OCI-LY7 (cell line): ENCODE data around the gene TTLL10. TPM values are rescaled to one million over a fixed set of nuclear protein-coding genes. Genes with fewer than 3 reads are reported as not detected.

Source experiments
- BruUV-seq: library from RNA; stranded (reverse); fragments of 400-500 nt; replicated peaks from 2 replicates; lab custom pipeline; 2021; lab: Mats Ljungman, UMichigan
- CTCF ChIA-PET: fragments of 300-600 bp; sonication (Branson Sonifier 250); formaldehyde crosslinking; loops from one replicate; lab custom pipeline; 2022; ENCODE audit warnings: antibody characterized with exemption; ENCODE audit not compliant: unreplicated experiment; lab: Charles Lee
- POLR2A ChIA-PET: fragments of 300-600 bp; sonication (Branson Sonifier 250); formaldehyde crosslinking; loops from one replicate; lab custom pipeline; 2022; ENCODE audit warnings: antibody characterized with exemption; lab: Charles Lee
- DNase-seq: peaks from one replicate; pipeline ENCODE4 v3.0.0-alpha.2; 2015; ENCODE audit warnings: low spot score
- H2AFZ ChIP-seq: fragments of 200-600 bp; sonication (generic), shearing (Covaris generic); 2 replicates; pipeline ENCODE4 v1.6.1; 2014; ENCODE audit warnings: mild to moderate bottlenecking, antibody characterized with exemption, low read length, moderate library complexity
- H3K27ac ChIP-seq: fragments of 200-600 bp; sonication (generic); 2 replicates; pipeline ENCODE4 v1.5.1; 2014; ENCODE audit warnings: mixed run types, low read depth, mild to moderate bottlenecking, moderate library complexity, low read length, inconsistent platforms; ENCODE audit not compliant: poor library complexity, severe bottlenecking
- H3K36me3 ChIP-seq: fragments of 200-600 bp; sonication (generic); 2 replicates; pipeline ENCODE4 v1.6.1; 2014; ENCODE audit warnings: mild to moderate bottlenecking, antibody characterized with exemption, low read length, moderate library complexity, mixed read lengths; ENCODE audit not compliant: insufficient read depth
- H3K4me1 ChIP-seq: fragments of 200-600 bp; sonication (generic); 2 replicates; pipeline ENCODE4 v1.5.1; 2014; ENCODE audit warnings: mild to moderate bottlenecking, low read length; ENCODE audit not compliant: insufficient read depth, poor library complexity, severe bottlenecking
- H3K4me2 ChIP-seq: fragments of 200-600 bp; sonication (generic); 2 replicates; pipeline ENCODE4 v1.6.1; 2014; ENCODE audit warnings: mild to moderate bottlenecking, low read length
- H3K4me3 ChIP-seq: fragments of 200-600 bp; sonication (generic); 2 replicates; pipeline ENCODE4 v1.5.1; 2014; ENCODE audit warnings: mild to moderate bottlenecking, low read depth, low read length; ENCODE audit not compliant: poor library complexity, severe bottlenecking
- H3K79me2 ChIP-seq: fragments of 200-600 bp; sonication (generic); 2 replicates; pipeline ENCODE4 v1.6.1; 2016; ENCODE audit warnings: low read depth, mild to moderate bottlenecking, low read length, moderate library complexity, mixed read lengths; ENCODE audit not compliant: insufficient read depth
- H3K9me2 ChIP-seq: fragments of 200-600 bp; sonication (generic); 2 replicates; pipeline ENCODE4 v1.6.1; 2016; ENCODE audit warnings: mild to moderate bottlenecking, low read length, mixed read lengths; ENCODE audit not compliant: insufficient read depth
- H3K9me3 ChIP-seq: fragments of 200-600 bp; sonication (generic); 2 replicates; pipeline ENCODE4 v1.6.1; 2014; ENCODE audit warnings: mild to moderate bottlenecking, mixed run types, low read length, mixed read lengths
- H4K20me1 ChIP-seq: fragments of 200-600 bp; sonication (generic); 2 replicates; pipeline ENCODE4 v1.6.1; 2014; ENCODE audit warnings: mild to moderate bottlenecking, antibody characterized with exemption, low read length, moderate library complexity, mixed read lengths; ENCODE audit not compliant: insufficient read depth
- CTCF ChIP-seq: fragments of 200-600 bp; sonication (generic); conservative IDR thresholded peaks from 2 replicates; pipeline ENCODE4 v1.5.1; 2014; ENCODE audit warnings: mild to moderate bottlenecking, antibody characterized with exemption, low read length, moderate library complexity, mixed read lengths
- EZH2phosphoT487 ChIP-seq: fragments of 200-600 bp; sonication (generic); IDR thresholded peaks from 2 replicates; pipeline ENCODE4 v1.6.1; 2018; ENCODE audit warnings: low read depth, borderline replicate concordance, mild to moderate bottlenecking, mixed run types, antibody characterized with exemption, low read length, moderate library complexity, mixed read lengths
- intact Hi-C: fragments of 100-400 bp; cut with micrococcal nuclease; formaldehyde crosslinking; loops from one replicate; pipeline ENCODE4 v1.10.0; 2022; ENCODE audit not compliant: unreplicated experiment
- total RNA-seq, 2 experiments: library from RNA; depleted of rRNA in 1 of 2; stranded (reverse); fragments of >200 nt in 1 of 2; shearing (Covaris generic) in 1 of 2; gene quantifications; 2 replicates each; pipeline ENCODE4 v1.2.3, GENCODE V29; 2014 to 2022

TTLL10 gene
- total RNA-seq, 2 experiments from 2014 or later, result not detected

- Histone ChIP-seq H4K20me1 (no peaks in the 10 kb centered on the region), H3K9me2 (no peaks in the 10 kb centered on the region), H3K36me3 (no peaks in the 10 kb centered on the region), H3K79me2 (no peaks in the 10 kb centered on the region), H3K4me1 (no peaks in the 10 kb centered on the region), H2AFZ (no peak overlapping the region), H3K9me3 (no peaks in the 10 kb centered on the region), H3K4me3 (no peak overlapping the region), H3K4me2 (no peak overlapping the region), H3K27ac (no peak overlapping the region)
- no peak for DNase-seq
- BruUV-seq, result no TSS peak
- TF ChIP-seq EZH2phosphoT487 (no peak), CTCF (no peak)
- POLR2A ChIA-PET, result no interaction called here
- CTCF ChIA-PET, result no interaction called here
- intact Hi-C loops, result no loop called here
Measured at GRCh38 chr1:1243807-1244191, 70.1 kb downstream of the TTLL10 start.

- BruUV-seq, result no TSS peak
- H3K27ac ChIP-seq, result no peak overlapping the region
- no peaks in the 10 kb centered on the region for H3K9me2 ChIP-seq
- no peaks in the 10 kb centered on the region for H3K36me3 ChIP-seq
- no peak for DNase-seq
- H3K79me2 ChIP-seq, result no peaks in the 10 kb centered on the region
- no peaks in the 10 kb centered on the region for H4K20me1 ChIP-seq
- no peak overlapping the region for H2AFZ ChIP-seq
- H3K4me1 ChIP-seq, result no peaks in the 10 kb centered on the region
- H3K4me2 ChIP-seq, result no peak overlapping the region
- no peaks in the 10 kb centered on the region for H3K9me3 ChIP-seq
- TF ChIP-seq CTCF (no peak), EZH2phosphoT487 (no peak)
- intact Hi-C loops, result no loop called here
- CTCF ChIA-PET, result no interaction called here
- POLR2A ChIA-PET, result no interaction called here
- no peak overlapping the region for H3K4me3 ChIP-seq
Measured at GRCh38 chr1:1244192-1244811, 70.6 kb downstream of the TTLL10 start.

GRCh38 chr1:1245178-1245816 is 71.6 kb downstream of the TTLL10 start:
- peaks cover under 1% of the 10 kb centered on the region for H3K4me1 ChIP-seq
- POLR2A ChIA-PET, result no interaction called here
- intact Hi-C loops, result no loop called here

More at GRCh38 chr1:1245178-1245816, 71.6 kb downstream of the TTLL10 start:
- H3K9me3 ChIP-seq, result no peaks in the 10 kb centered on the region
- H3K36me3 ChIP-seq, result no peaks in the 10 kb centered on the region
- no peaks in the 10 kb centered on the region for H3K9me2 ChIP-seq
- no TSS peak for BruUV-seq
- CTCF ChIA-PET, result no interaction called here
- H2AFZ ChIP-seq, result no peak overlapping the region
- DNase-seq, result no peak
- no peaks in the 10 kb centered on the region for H4K20me1 ChIP-seq
- TF ChIP-seq CTCF (no peak), EZH2phosphoT487 (no peak)
- no peak overlapping the region for H3K4me3 ChIP-seq
- no peak overlapping the region for H3K27ac ChIP-seq
- no peak overlapping the region for H3K4me2 ChIP-seq
- no peaks in the 10 kb centered on the region for H3K79me2 ChIP-seq
